Activated CD8-positive, alpha-beta memory T cell treated with anti-CD3 and anti-CD28 coated beads, Interleukin-2, amount 50 U/mL, for 48 hours (primary cell): ENCODE results near the gene G3BP1.
"Not testable (repeated sequence)": the region's sequence is repeated elsewhere in the genome, so short reads cannot be mapped to it uniquely, and the experiment has no call there.

Experiments used
- DNase-seq: peaks from one replicate; pipeline ENCODE4 v3.0.0-alpha.2; 2020

The G3BP1 gene

GRCh38 chr5:151800532-151800931, 28.8 kb downstream of the G3BP1 start:
- no peak for DNase-seq

GRCh38 chr5:151805414-151806223, 33.9 kb downstream of the G3BP1 start:
- no peak for DNase-seq

DNA sequence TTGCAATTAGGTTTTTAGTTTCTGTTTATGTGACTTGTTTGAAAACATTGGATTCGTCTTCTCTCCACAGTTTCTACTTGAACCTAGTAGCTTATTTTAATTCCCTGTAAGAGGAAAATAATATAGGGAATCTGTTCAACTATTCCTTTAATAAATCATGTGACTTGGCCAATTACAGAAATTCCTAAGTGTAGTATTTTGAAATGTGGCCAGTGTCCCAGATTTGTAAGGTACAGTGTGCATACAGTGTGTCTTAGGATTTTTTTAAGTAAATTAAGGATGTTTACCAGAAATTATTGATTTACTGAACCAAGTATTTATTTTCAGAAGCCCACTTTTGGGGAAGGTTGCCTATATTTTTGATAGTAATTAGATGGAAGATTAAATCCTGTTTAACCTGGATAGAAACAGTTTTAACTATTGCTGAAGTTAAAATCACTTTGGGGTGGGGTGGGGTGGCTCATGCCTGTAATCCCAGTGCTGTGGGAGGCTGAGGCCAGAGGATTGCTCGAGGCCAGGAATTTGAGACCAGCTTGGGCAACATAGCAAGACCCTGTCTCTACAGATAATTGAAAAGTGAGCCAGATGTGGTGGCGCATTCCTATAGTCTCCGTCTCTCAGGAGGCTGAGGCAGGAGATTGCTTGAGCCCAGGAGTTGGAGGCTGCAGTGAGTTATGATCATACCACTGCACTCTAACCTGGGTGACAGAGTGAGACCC, 36.9 kb downstream of the G3BP1 start:
- DNase-seq, result no peak

GRCh38 chr5:151810449-151810848, 38.7 kb downstream of the G3BP1 start:
- DNase-seq, result no peak

- DNase-seq, result no peak
These were observed 39.1 kb downstream of the G3BP1 start for GRCh38 chr5:151810897-151811296.

DNA sequence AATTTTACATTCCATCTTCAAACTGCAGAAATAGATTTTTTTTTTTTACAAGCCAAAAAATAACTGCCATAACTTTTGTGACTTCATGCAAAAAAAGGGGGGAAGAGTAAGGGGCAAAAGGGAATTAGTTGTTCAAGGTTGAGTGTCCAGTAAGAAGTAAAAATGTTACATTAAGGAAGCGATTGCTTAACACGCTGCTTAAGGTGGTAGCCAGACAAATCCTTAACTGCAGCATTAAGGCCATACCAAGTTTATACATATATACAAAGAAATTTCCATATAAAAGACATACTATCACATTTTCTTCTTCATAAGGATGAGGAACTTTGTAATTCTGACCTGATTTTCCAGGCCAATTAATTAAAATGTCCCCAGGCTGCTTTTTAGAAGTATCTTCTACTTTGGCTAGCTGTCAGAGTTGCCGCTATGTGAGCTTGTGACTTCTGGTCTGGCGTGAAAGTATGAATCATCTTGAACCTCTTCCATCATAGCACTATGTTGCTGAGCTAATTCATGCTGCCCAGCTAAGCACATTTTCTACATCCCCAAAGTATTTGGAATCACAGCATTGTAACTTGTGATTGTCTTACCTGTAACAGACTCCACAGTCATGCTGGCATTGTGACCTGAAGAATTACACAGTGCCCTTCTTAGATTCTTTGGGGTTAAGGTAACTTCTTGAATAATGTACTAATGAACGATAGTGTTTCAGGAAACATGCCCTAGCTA, 40.0 kb downstream of the G3BP1 start:
- DNase-seq, result no peak

DNA sequence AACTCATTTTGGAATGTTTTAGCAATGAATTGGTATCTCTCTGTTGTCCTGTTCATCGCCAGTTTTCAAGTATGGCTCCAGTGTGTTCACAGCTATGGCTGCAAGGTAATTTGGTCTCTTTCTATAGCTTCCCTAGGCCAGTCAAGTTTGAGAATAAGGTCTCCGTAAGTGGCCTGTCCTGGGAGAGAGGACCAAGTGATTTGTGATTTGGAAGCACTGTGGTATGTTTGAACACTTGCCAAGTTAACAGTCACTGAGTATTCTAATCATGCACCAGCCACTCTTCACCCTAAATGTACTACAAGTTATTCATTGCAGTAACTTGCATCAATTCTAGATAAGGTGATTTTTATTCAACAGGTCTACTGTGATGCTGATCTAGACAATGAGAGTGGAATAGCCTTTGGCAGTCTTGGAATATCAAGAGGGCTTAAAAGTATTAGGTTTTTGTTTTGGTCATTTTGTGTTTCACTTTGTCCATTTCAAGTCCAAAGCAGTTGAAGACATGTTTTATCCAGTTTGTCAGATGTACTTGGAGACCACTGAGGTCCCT, 41.1 kb downstream of the G3BP1 start:
- no peak for DNase-seq

- DNase-seq, result no peak
These were observed 43.3 kb downstream of the G3BP1 start for GRCh38 chr5:151815051-151815450.

DNA sequence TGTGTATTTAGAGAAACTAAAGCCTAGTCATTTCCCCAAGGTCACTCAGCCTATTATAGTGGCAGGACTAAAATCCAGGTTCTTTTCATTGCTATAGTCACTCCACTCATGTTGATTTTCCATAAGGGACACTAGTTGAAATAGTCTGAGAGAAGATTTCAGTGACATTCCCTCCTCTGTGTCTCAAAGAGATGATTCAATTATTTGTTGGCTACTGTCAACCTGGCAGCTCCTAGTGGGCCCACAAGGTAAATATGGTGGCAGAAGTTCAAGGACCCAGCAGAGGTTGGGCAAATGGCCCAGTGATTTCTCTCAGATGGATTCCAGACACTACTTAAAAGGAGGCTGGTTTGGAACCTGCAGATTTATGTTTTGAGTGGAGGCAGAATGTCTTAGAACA, 48.1 kb downstream of the G3BP1 start:
- DNase-seq, result no peak

DNA sequence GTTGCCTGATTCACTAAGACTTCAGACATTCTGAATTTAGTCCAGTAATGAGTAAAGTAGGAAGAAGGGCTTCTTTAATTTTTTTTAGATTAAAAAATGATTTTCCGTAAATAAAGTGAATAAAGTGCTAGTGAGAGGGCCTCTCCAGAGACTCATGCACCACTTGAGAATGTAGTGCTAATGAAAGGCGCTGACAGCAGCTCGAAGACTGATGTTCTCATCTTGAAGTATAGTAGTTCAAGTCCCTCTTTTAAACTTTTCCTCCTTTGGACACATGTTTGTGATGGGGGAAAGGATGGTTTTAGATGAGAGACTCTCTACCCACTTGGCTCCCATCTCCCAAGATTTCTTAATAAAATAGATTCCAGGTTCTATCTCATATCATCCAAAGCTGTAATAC, 48.5 kb downstream of the G3BP1 start:
- DNase-seq, result no peak

GRCh38 chr5:151820903-151821302, 49.1 kb downstream of the G3BP1 start:
- no peak for DNase-seq

- DNase-seq, result no peak
These were observed 50.4 kb downstream of the G3BP1 start for GRCh38 chr5:151822141-151822540.

GRCh38 chr5:151825445-151825844, 53.7 kb downstream of the G3BP1 start:
- DNase-seq, result no peak

DNA sequence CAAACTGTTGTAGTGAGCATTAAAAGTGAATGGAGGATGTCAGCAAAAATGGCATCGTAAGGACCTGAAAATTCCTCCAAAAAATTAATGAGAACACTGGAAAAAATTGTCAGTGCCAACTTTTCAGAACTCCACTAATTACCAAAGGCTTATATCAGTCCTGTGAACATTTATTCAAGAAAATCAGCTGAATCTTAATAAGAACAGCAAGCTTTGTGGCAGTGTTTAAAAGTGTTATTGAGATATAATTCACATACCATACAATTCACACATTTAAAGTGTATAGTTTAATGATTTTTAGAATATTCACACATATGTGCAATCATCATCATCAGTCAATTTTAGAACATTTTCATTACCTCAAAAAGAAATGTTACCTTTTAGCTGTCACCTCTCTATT, 57.6 kb downstream of the G3BP1 start:
- DNase-seq, result no peak

DNA sequence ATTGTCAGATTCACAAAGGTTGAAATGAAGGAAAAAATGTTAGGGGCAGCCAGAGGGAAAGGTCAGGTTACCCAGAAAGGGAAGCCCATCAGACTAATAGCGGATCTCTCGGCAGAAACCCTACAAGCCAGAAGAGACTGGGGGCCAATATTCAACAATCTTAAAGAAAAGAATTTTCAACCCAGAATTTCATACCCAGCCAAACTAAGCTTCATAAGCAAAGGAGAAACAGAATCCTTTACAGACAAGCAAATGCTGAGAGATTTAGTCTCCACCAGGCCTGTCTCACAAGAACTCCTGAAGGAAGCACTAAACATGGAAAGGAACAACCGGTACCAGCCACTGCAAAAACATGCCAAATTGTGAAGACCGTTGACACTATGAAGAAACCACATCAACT, 61.1 kb downstream of the G3BP1 start:
- DNase-seq, result not testable (repeated sequence)

DNA sequence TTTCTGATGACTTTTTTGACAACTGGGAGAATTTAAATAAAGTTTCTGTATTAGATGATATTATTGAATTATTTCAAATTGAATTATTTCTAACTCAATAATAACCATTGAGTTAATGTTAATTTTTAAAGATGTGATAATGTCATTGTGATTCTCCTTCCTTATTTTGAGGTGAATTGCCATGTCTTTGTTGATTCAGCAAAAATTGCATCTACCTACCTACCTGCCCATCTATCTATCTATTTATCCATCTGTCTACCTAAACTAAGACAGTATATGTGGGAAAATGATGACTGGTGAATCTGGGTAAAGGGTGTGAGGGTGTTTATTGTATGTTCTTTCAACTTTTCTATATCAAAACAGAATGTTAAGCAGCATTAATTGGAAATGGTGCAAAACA, 75.0 kb downstream of the G3BP1 start:
- DNase-seq, result no peak

- DNase-seq, result no peak
These were observed 76.1 kb downstream of the G3BP1 start for GRCh38 chr5:151847871-151848270.

DNA sequence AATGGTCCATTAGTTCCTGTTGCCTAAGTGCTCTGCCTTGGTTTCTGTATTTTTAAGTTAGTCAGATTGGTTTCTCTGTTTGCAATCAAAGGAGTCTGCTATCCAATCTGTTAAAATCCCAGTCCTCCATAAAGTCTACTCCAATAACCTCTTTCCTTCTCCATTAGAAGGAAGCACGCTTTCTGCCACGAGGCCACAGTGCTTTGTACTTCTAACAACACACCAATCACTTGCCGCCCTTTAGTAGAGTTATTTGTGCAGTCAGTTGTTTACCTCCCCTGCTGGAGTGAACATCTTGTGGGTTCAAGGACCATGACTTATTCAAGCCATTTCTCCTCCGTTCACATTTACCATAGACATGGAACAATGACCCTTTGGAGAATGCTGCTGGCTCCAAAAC, 83.9 kb downstream of the G3BP1 start:
- no peak for DNase-seq

GRCh38 chr5:151856861-151857260, 85.1 kb downstream of the G3BP1 start:
- no peak for DNase-seq

GRCh38 chr5:151860867-151861266, 89.1 kb downstream of the G3BP1 start:
- DNase-seq, result not testable (repeated sequence)
